Subcutaneous abdominal adipose tissue (tissue), 5 donors: ENCODE results near the gene SRA1.
A peak's percentile ranks its signal among the peaks of the same experiment; 100 is the strongest.

Experiments used
- H3K27ac ChIP-seq: one replicate; pipeline ENCODE4 v1.7.0; 2013; ENCODE audit warnings: low read depth, mild to moderate bottlenecking, inconsistent platforms, low read length, moderate library complexity
- H3K27me3 ChIP-seq, 5 donors: one replicate each; pipeline ENCODE4 v1.7.0; 2013; ENCODE audit warnings: low read length in 5 of 5, inconsistent platforms in 1 of 5; ENCODE audit not compliant: control insufficient read depth in 5 of 5, insufficient read depth in 4 of 5
- H3K36me3 ChIP-seq, 5 donors: one replicate each; pipeline ENCODE4 v1.7.0; 2013; ENCODE audit warnings: low read length in 5 of 5; ENCODE audit not compliant: control insufficient read depth in 5 of 5, insufficient read depth in 5 of 5
- H3K4me1 ChIP-seq, 5 donors: one replicate each; pipeline ENCODE4 v1.7.0; 2013; ENCODE audit warnings: low read length in 5 of 5, mild to moderate bottlenecking in 3 of 5, moderate library complexity in 1 of 5; ENCODE audit not compliant: control insufficient read depth in 5 of 5, insufficient read depth in 5 of 5
- H3K4me3 ChIP-seq, 5 donors: one replicate each; pipeline ENCODE4 v1.7.0; 2013; ENCODE audit warnings: low read length in 5 of 5, low read depth in 1 of 5
- H3K9ac ChIP-seq, 5 donors: one replicate each; pipeline ENCODE4 v1.7.0; 2013; ENCODE audit warnings: low read length in 5 of 5, mild to moderate bottlenecking in 4 of 5, moderate library complexity in 3 of 5
- H3K9me3 ChIP-seq, 5 donors: one replicate each; pipeline ENCODE4 v1.7.0; 2013; ENCODE audit warnings: low read length in 5 of 5; ENCODE audit not compliant: control insufficient read depth in 5 of 5
- donor health status: healthy.
- donor health status: healthy.
- donor health status: healthy.
- donor health status: healthy.
- donor health status: healthy.

SRA1 gene

DNA sequence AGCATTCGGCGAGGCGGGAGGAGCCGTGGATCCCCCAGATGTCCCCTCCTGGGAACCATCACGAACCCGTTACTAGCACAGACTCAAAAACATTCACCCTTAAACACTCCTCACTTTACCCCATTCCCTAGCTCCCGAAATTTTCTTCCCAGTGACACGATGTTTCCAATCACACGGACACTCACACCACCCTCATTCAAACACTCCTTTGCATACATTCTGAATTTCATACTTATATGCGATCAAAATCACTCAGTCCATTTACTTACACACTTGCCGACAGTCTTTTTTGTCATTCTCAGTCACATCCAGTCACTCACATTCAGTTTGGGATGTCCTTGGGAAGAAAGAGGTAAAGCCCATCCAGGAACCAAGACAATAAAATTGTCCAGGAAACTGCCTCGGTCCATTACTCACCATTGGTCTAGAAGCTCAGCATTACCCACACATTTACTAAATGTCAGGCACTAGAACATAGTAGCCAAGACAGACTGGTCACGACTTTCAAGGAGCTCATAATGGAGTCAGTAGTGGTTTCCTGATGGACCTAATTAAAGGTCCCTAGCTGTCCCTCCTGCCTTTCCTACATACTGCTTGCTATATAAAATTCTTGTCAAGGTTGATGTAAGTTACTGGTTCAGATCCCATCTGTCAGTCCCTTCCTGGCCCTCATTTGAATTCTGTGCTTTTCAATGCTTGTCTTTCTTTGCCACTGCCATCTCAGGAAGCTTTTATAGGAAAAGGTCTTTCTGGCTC is 7.9 kb upstream of the SRA1 start:
- H3K36me3 ChIP-seq, result peaks cover 0 to 49% (median 38%) of the 10 kb centered on the region in 5 donors
- H3K27ac ChIP-seq, result peak overlapping the region; percentile 84
- peak overlapping the region; percentile 82 to 84 (median 83) for H3K9ac ChIP-seq
- H3K9me3 ChIP-seq, result no peaks in the 10 kb centered on the region
- peaks cover 7 to 69% (median 49%) of the 10 kb centered on the region in 5 donors for H3K4me1 ChIP-seq
- H3K27me3 ChIP-seq, result no peaks in the 10 kb centered on the region
- H3K4me3 ChIP-seq, result peak overlapping the region; percentile 78 to 96 (median 88)

GRCh38 chr5:140564196-140565023 is 7.1 kb upstream of the SRA1 start, which contains the start of the genes APBB3 and SLC35A4:
Gene APBB3, minus strand, starts transcription at chr5:140564598. Its CDS starts 353 bp downstream, at chr5:140564245.
Gene SLC35A4, plus strand, starts transcription at chr5:140564828. Its CDS starts 2,342 bp downstream, at chr5:140567170.
- H3K9ac ChIP-seq, result peak within 1 kb of the TSS; percentile 82 to 84 (median 83)
- H3K9me3 ChIP-seq, result no peaks in the 10 kb centered on the region
- H3K27me3 ChIP-seq, result no peaks in the 10 kb centered on the region
- H3K4me1 ChIP-seq, result peaks cover 7 to 61% (median 44%) of the 10 kb centered on the region in 5 donors
- H3K27ac ChIP-seq, result peak within 1 kb of the TSS; percentile 84
- H3K4me3 ChIP-seq, result peak within 1 kb of the TSS; percentile 78 to 96 (median 88)
- H3K36me3 ChIP-seq, result peaks cover 0 to 51% (median 40%) of the 10 kb centered on the region in 5 donors

DNA sequence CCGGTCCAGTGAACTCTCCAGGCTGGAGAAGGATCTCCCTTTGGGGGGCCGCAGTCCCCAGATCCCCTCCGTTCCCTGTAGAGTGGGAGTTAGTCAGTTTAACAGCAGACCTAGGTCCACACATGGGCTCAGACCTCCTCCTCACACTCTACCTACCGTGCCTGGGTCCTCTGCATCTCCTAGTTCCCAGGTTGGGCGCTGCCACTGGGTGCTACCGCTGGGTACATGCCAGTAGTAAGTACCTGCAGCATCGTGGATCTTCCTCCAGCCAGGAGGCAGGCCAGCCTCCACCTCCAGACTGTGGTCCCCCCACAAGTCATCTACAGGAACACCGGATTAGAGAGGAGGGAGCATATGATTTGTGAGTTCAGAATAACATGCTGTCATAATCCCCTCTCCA is 6.3 kb upstream of the SRA1 start:
- peak overlapping the region; percentile 78 to 88 (median 86) for H3K4me3 ChIP-seq
- peaks cover 7 to 53% (median 35%) of the 10 kb centered on the region in 5 donors for H3K4me1 ChIP-seq
- peaks cover 0 to 56% (median 40%) of the 10 kb centered on the region in 5 donors for H3K36me3 ChIP-seq
- no peaks in the 10 kb centered on the region for H3K9me3 ChIP-seq
- H3K27ac ChIP-seq, result peak overlapping the region; percentile 84
- no peaks in the 10 kb centered on the region for H3K27me3 ChIP-seq
- peak overlapping the region; percentile 78 to 84 (median 79) for H3K9ac ChIP-seq

DNA sequence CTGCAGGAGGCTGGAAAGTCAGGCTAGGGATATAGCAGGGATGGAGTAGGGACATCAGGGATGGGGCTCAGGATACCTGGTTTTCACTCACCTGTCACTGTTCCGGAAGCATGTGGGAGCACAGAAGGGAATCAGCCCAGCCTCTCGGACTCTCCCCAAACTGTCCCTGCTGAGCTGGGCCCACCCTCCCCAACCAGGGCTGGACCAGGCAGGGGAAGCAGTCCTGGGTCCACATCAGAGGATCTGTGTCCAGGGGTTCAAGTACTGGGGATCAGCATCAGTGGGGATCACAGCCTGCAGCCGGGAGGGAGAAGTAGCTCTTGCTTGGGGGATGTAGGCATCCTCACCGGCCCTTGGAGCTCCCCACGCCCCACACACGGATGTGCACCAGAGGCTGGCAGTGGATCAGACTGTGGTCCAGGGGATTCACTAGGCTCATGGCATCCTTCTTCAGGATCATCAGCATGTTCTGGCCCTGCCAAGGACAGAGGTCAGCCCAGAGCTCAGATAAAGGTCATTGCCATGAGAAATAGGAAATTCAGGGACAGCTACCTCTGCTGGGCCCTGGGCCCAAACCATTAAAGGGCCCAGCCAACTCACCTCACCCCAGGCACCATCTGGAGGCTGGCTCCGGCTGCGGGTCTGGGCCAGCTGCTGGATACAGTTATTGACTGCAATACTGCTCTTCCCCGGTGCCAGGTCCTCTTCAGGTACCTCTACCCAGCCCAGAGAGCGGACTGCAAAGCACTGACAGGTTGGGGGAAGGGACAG is 4.7 kb upstream of the SRA1 start:
- Histone ChIP-seq H3K9ac (peak overlapping the region in 1 of 5 donors; percentile 35), H3K4me3 (no peak overlapping the region), H3K9me3 (no peaks in the 10 kb centered on the region), H3K27me3 (no peaks in the 10 kb centered on the region), H3K36me3 (peaks cover 0 to 44% (median 28%) of the 10 kb centered on the region in 5 donors), H3K27ac (no peak overlapping the region), H3K4me1 (peaks cover 11 to 54% (median 37%) of the 10 kb centered on the region in 5 donors)

DNA sequence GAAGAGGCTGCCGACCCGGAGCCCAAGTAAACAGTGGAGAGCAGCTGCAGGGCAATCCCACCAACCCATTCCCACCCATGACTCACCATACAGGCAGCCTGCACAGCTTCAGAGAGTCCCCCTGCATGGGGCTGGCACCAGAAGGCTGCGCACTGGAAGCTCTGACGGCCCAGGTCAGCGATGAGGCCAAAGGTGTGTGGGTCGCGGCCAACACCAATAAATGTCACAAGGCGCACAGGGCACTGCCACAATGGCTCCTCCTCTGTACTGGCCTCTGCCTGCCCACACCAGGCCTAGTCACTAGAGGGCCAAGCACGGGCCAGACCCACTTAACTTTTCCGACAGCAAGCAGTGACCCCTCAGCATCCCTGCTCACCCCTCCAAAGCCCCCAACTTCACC is 3.0 kb upstream of the SRA1 start:
- Histone ChIP-seq H3K9me3 (no peaks in the 10 kb centered on the region), H3K4me1 (peaks cover 13 to 54% (median 36%) of the 10 kb centered on the region in 5 donors), H3K4me3 (no peak overlapping the region), H3K36me3 (peaks cover 0 to 34% (median 21%) of the 10 kb centered on the region in 5 donors), H3K9ac (no peak overlapping the region), H3K27ac (no peak overlapping the region), H3K27me3 (no peaks in the 10 kb centered on the region)

- Histone ChIP-seq H3K9ac (no peak overlapping the region), H3K36me3 (peaks cover 2 to 34% (median 21%) of the 10 kb centered on the region in 5 donors), H3K27me3 (no peaks in the 10 kb centered on the region), H3K27ac (no peak overlapping the region), H3K4me1 (peaks cover 8 to 42% (median 26%) of the 10 kb centered on the region in 5 donors), H3K9me3 (no peaks in the 10 kb centered on the region), H3K4me3 (no peak overlapping the region)
Measured at GRCh38 chr5:140558542-140558941, 1.3 kb upstream of the SRA1 start.

GRCh38 chr5:140557965-140558364 is 692 bp upstream of the SRA1 start:
- Histone ChIP-seq H3K27ac (peak overlapping the region; percentile 84), H3K4me1 (peaks cover 6 to 37% (median 21%) of the 10 kb centered on the region in 5 donors), H3K4me3 (peak overlapping the region in 2 of 5 donors; percentile 81 to 85), H3K9ac (peak overlapping the region in 2 of 5 donors; percentile 92 to 94), H3K27me3 (no peaks in the 10 kb centered on the region), H3K36me3 (peaks cover 6 to 34% (median 24%) of the 10 kb centered on the region in 5 donors), H3K9me3 (no peaks in the 10 kb centered on the region)

- peaks cover 6 to 25% (median 19%) of the 10 kb centered on the region in 5 donors for H3K4me1 ChIP-seq
- H3K27ac ChIP-seq, result peak overlapping the region; percentile 84
- H3K4me3 ChIP-seq, result peak overlapping the region; percentile 71 to 85 (median 81)
- no peaks in the 10 kb centered on the region for H3K9me3 ChIP-seq
- peaks cover 8 to 32% (median 27%) of the 10 kb centered on the region in 5 donors for H3K36me3 ChIP-seq
- no peaks in the 10 kb centered on the region for H3K27me3 ChIP-seq
- H3K9ac ChIP-seq, result peak overlapping the region; percentile 30 to 94 (median 91)
Measured at GRCh38 chr5:140556438-140556837, 835 bp downstream of the SRA1 start.

DNA sequence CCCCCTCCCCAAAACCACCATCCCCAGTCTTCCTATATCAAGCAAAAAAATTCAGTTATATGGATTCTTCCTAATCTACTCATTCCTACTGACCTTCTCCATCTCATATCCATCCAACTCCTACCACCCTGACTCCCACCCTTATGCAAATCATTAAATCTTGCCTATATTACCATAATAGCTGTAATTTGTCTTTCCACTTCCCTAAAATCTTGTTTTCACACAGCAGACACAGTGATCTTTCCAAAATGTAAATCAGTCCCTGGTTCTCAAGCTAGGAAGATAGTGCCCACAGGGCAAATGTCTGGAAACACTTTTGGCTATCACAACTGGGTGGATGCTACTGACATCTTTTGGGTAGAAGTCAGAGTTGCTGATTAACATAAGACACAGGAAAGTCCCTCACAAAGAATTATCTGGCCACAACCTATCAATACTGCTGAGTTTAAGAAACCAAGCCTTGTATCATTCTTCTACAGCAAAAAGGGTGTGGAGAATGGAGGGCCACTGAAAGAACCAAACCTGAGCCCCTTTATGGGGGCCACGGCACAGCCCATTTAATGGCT is 1.4 kb downstream of the SRA1 start:
- peak overlapping the region in 2 of 5 donors; percentile 81 to 85 for H3K4me3 ChIP-seq
- no peaks in the 10 kb centered on the region for H3K9me3 ChIP-seq
- H3K27me3 ChIP-seq, result no peaks in the 10 kb centered on the region
- H3K9ac ChIP-seq, result peak overlapping the region in 3 of 5 donors; percentile 77 to 94 (median 92)
- H3K36me3 ChIP-seq, result peaks cover 12 to 32% (median 27%) of the 10 kb centered on the region in 5 donors
- peaks cover 6 to 25% (median 19%) of the 10 kb centered on the region in 5 donors for H3K4me1 ChIP-seq
- H3K27ac ChIP-seq, result no peak overlapping the region
